ENCODE results near the gene OTC. TPM values are rescaled to one million over a fixed set of nuclear protein-coding genes. Genes with fewer than 3 reads are reported as not detected.

The OTC gene
- total RNA-seq, 1 experiment from 2014 or later, result not detected

GRCh38 chrX:38365954-38366353 is 13.6 kb downstream of the OTC start:
- Mint-ChIP-seq H3K4me3 (ENCODE audit: unreplicated experiment) (no peak overlapping the region), H3K27me3 (ENCODE audit: insufficient read depth, unreplicated experiment) (peaks cover 46% of the 10 kb centered on the region), H3K27ac (ENCODE audit: low read depth, unreplicated experiment) (no peak overlapping the region), H3K9me3 (ENCODE audit: unreplicated experiment) (no peaks in the 10 kb centered on the region), H3K4me1 (ENCODE audit: insufficient read depth, unreplicated experiment) (no peaks in the 10 kb centered on the region), H3K36me3 (ENCODE audit: insufficient read depth, unreplicated experiment) (no peaks in the 10 kb centered on the region)
- intact Hi-C loops (cut with micrococcal nuclease), result no loop called here
- TF ChIP-seq CTCF (IDR thresholded peaks at IDR 0.05; ENCODE audit: unreplicated experiment), result no peak
- no peak for DNase-seq (ENCODE audit: unreplicated experiment)
- CTCF ChIA-PET, result interaction anchor here (0.6 to 0.9 kb wide), 3 partner anchors 11 to 130 kb away, joined by 3 to 6 read pairs (median 3); no protein-coding TSS in a partner anchor
- no TSS peak for BruUV-seq (replicated peaks)
- POLR2A ChIA-PET, result no interaction called here

GRCh38 chrX:38368774-38369173 is 16.4 kb downstream of the OTC start:
- H3K27ac Mint-ChIP-seq (ENCODE audit: low read depth, unreplicated experiment), result no peak overlapping the region

GRCh38 chrX:38371641-38372040 is 19.2 kb downstream of the OTC start:
- CTCF ChIA-PET, result interaction anchor here (0.6 kb wide), 1 partner anchor 335 kb away, joined by 3 read pairs; no protein-coding TSS in a partner anchor
- no peaks in the 10 kb centered on the region for H3K36me3 Mint-ChIP-seq (ENCODE audit: insufficient read depth, unreplicated experiment)
- H3K27ac Mint-ChIP-seq (ENCODE audit: low read depth, unreplicated experiment), result no peak overlapping the region
- intact Hi-C loops (cut with micrococcal nuclease), result no loop called here
- DNase-seq (ENCODE audit: unreplicated experiment), result no peak
- H3K4me1 Mint-ChIP-seq (ENCODE audit: insufficient read depth, unreplicated experiment), result no peaks in the 10 kb centered on the region
- H3K9me3 Mint-ChIP-seq (ENCODE audit: unreplicated experiment), result no peaks in the 10 kb centered on the region
- no TSS peak for BruUV-seq (replicated peaks)
- POLR2A ChIA-PET, result no interaction called here
- no peak overlapping the region for H3K4me3 Mint-ChIP-seq (ENCODE audit: unreplicated experiment)
- no peak for TF ChIP-seq CTCF (IDR thresholded peaks at IDR 0.05; ENCODE audit: unreplicated experiment)
- H3K27me3 Mint-ChIP-seq (ENCODE audit: insufficient read depth, unreplicated experiment), result peaks cover 31% of the 10 kb centered on the region

More at GRCh38 chrX:38368774-38369173, 16.4 kb downstream of the OTC start:
- peaks cover 44% of the 10 kb centered on the region for H3K27me3 Mint-ChIP-seq (ENCODE audit: insufficient read depth, unreplicated experiment)
- no peaks in the 10 kb centered on the region for H3K9me3 Mint-ChIP-seq (ENCODE audit: unreplicated experiment)
- intact Hi-C loops (cut with micrococcal nuclease), result no loop called here
- no peaks in the 10 kb centered on the region for H3K4me1 Mint-ChIP-seq (ENCODE audit: insufficient read depth, unreplicated experiment)
- no peak for DNase-seq (ENCODE audit: unreplicated experiment)
- no peak for TF ChIP-seq CTCF (IDR thresholded peaks at IDR 0.05; ENCODE audit: unreplicated experiment)
- ChIA-PET CTCF (no interaction called here), POLR2A (no interaction called here)
- no peaks in the 10 kb centered on the region for H3K36me3 Mint-ChIP-seq (ENCODE audit: insufficient read depth, unreplicated experiment)
- no TSS peak for BruUV-seq (replicated peaks)
- H3K4me3 Mint-ChIP-seq (ENCODE audit: unreplicated experiment), result no peak overlapping the region

- TF ChIP-seq CTCF (IDR thresholded peaks at IDR 0.05; ENCODE audit: unreplicated experiment), result no peak
- H3K27me3 Mint-ChIP-seq (ENCODE audit: insufficient read depth, unreplicated experiment), result peaks cover 31% of the 10 kb centered on the region
- no peak overlapping the region for H3K4me3 Mint-ChIP-seq (ENCODE audit: unreplicated experiment)
- CTCF ChIA-PET, result no interaction called here
- intact Hi-C loops (cut with micrococcal nuclease), result no loop called here
- no peak for DNase-seq (ENCODE audit: unreplicated experiment)
- H3K9me3 Mint-ChIP-seq (ENCODE audit: unreplicated experiment), result no peaks in the 10 kb centered on the region
- no peaks in the 10 kb centered on the region for H3K4me1 Mint-ChIP-seq (ENCODE audit: insufficient read depth, unreplicated experiment)
- no TSS peak for BruUV-seq (replicated peaks)
- no peaks in the 10 kb centered on the region for H3K36me3 Mint-ChIP-seq (ENCODE audit: insufficient read depth, unreplicated experiment)
- POLR2A ChIA-PET, result no interaction called here
- H3K27ac Mint-ChIP-seq (ENCODE audit: low read depth, unreplicated experiment), result no peak overlapping the region
Measured at GRCh38 chrX:38374431-38374830, 22.0 kb downstream of the OTC start.
